Hepatocyte (in vitro differentiated cells): ENCODE data around the gene BBS1.

Source experiments
- CTCF ChIP-seq: fragments of 200-600 bp; sonication (generic); IDR thresholded peaks from 2 replicates; pipeline ENCODE4 v1.5.1; 2016; ENCODE audit warnings: antibody characterized with exemption, mild to moderate bottlenecking; ENCODE audit not compliant: poor library complexity
- EZH2 ChIP-seq: fragments of 200-600 bp; sonication (generic); IDR thresholded peaks from 2 replicates; pipeline ENCODE4 v1.6.1; 2016; ENCODE audit warnings: antibody characterized with exemption, mild to moderate bottlenecking, borderline replicate concordance

- TF ChIP-seq EZH2: no peak
- no peak for TF ChIP-seq CTCF
Observed at GRCh38 chr11:66469441-66469840, 41.0 kb upstream of the BBS1 start.
